Measurements from ENCODE around the gene CARHSP1. TPM values are rescaled to one million over a fixed set of nuclear protein-coding genes. Genes with fewer than 3 reads are reported as not detected.

The CARHSP1 gene
- total RNA-seq, 1 experiment from 2014 or later, result 79.7 TPM

DNA sequence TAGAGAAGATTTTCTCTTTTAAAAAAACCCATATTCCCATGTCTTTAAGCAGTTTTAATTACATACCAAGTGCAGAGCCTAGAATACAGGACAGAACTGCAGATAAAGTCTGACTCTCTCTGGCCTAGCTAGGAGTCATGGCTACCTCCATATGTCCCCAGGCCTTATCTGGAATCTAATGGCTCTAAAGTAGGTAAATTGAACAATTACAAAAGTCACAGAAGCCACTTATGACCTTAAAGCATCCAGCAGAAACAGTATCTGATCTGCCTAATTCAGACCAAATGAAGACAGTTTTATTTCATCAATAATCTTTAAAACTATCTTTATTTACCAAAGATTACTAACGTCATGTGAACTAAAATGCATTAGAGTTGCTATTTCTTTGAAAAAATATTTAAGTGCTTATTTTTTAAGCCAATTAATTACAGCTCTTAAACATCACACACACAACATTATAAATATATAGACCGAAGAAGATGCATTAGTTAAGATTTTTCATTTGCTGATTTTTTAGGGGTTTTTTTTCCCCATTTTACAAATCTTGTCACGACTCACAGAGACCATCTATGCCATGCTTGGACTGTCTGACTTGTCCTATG is 42.4 kb downstream of the CARHSP1 start:
- Histone ChIP-seq H3K4me2 (ENCODE audit: low read length) (no peak overlapping the region), H3K27me3 (ENCODE audit: insufficient read depth, low read length) (no peaks in the 10 kb centered on the region), H3K9me3 (ENCODE audit: control insufficient read depth in 1 of 2, insufficient read depth in 1 of 2, low read depth in 1 of 2, low read length in 2 of 2) (no peaks in the 10 kb centered on the region), H3K4me3 (replicated peaks in 1 of 2; ENCODE audit: low read depth in 1 of 2, low read length in 2 of 2) (no peak overlapping the region), H3K79me2 (ENCODE audit: insufficient read depth, low read length) (peaks cover 76% of the 10 kb centered on the region), H3K9me2 (ENCODE audit: insufficient read depth) (no peaks in the 10 kb centered on the region), H2AFZ (ENCODE audit: low read depth, low read length, poor library complexity, severe bottlenecking) (no peak overlapping the region), H3K9ac (ENCODE audit: low read length) (no peak overlapping the region), H3K4me1 (ENCODE audit: control insufficient read depth in 1 of 2, insufficient read depth in 2 of 2, low read length in 2 of 2) (no peaks in the 10 kb centered on the region), H3K36me3 (ENCODE audit: control insufficient read depth in 1 of 2, insufficient read depth in 2 of 2, low read length in 2 of 2) (peaks cover 14 to 47% of the 10 kb centered on the region in 2 experiments), H3K27ac (ENCODE audit: low read depth, low read length) (no peak overlapping the region), H4K20me1 (ENCODE audit: insufficient read depth) (peaks cover 9% of the 10 kb centered on the region)
- RAD21 ChIA-PET (ENCODE audit: low non-redundant PET in 1 of 2, low total read pairs in 2 of 2, uncharacterized antibody in 2 of 2, unreplicated experiment in 2 of 2), result no interaction called here
- CTCF ChIA-PET, result no interaction called here
- intact Hi-C loops (cut with micrococcal nuclease), result no loop called here
- TF ChIP-seq JUND (IDR thresholded peaks at IDR 0.05), result no peak
- TF ChIP-seq MAX (IDR thresholded peaks at IDR 0.05), result no peak
- TF ChIP-seq FOSL1 (IDR thresholded peaks at IDR 0.05; ENCODE audit: low read depth), result no peak
- no peak for TF ChIP-seq EZH2phosphoT487 (IDR thresholded peaks at IDR 0.05; ENCODE audit: borderline replicate concordance)
- no peak for TF ChIP-seq ZBTB33 (IDR thresholded peaks at IDR 0.05; ENCODE audit: extremely low read depth, insufficient replicate concordance, low read length)
- DNase-seq (ENCODE audit: low read depth, low spot score), result no peak
- BruUV-seq (replicated peaks), result no TSS peak
- no peak for ATAC-seq
- POLR2A ChIA-PET, result no interaction called here

DNA sequence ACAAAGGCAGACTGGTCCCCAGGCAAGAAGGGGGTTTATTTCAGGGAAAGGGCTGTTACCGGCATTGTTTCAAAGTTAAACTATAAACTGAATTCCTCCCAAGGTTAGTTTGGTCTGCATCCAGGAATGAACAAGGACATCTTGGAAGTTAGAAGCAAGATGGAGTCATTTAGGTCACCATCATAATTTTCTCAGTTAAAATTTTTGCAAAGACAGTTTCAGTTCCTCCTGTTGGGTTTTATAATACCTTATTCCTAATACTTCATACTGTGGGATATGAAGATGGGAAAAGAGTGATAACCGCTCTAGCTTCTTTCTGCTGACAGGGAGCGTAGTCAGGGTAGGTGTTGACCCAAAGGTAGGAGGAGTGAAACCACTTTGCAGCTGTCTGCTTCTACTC is 46.4 kb downstream of the CARHSP1 start:
- no TSS peak for BruUV-seq (replicated peaks)
- no peaks in the 10 kb centered on the region for H3K9me2 ChIP-seq (ENCODE audit: insufficient read depth)
- no peaks in the 10 kb centered on the region for H3K27me3 ChIP-seq (ENCODE audit: insufficient read depth, low read length)
- H3K9me3 ChIP-seq (ENCODE audit: control insufficient read depth in 1 of 2, insufficient read depth in 1 of 2, low read depth in 1 of 2, low read length in 2 of 2), result no peaks in the 10 kb centered on the region
- H3K36me3 ChIP-seq (ENCODE audit: control insufficient read depth in 1 of 2, insufficient read depth in 2 of 2, low read length in 2 of 2), result peaks cover 32 to 53% of the 10 kb centered on the region in 2 experiments
- intact Hi-C loops (cut with micrococcal nuclease), result no loop called here
- no peak overlapping the region for H3K4me2 ChIP-seq (ENCODE audit: low read length)
- H3K79me2 ChIP-seq (ENCODE audit: insufficient read depth, low read length), result peaks cover 68% of the 10 kb centered on the region
- RAD21 ChIA-PET (ENCODE audit: low non-redundant PET in 1 of 2, low total read pairs in 2 of 2, uncharacterized antibody in 2 of 2, unreplicated experiment in 2 of 2), result no interaction called here
- POLR2A ChIA-PET, result no interaction called here
- no peak overlapping the region for H3K27ac ChIP-seq (ENCODE audit: low read depth, low read length)
- ATAC-seq (no peak), DNase-seq (ENCODE audit: low read depth, low spot score) (no peak)
- no peaks in the 10 kb centered on the region for H3K4me1 ChIP-seq (ENCODE audit: control insufficient read depth in 1 of 2, insufficient read depth in 2 of 2, low read length in 2 of 2)
- H4K20me1 ChIP-seq (ENCODE audit: insufficient read depth), result peaks cover 9% of the 10 kb centered on the region
- CTCF ChIA-PET, result interaction anchor here (1.1 kb wide), 1 partner anchor 58 kb away, joined by 5 read pairs; no protein-coding TSS in a partner anchor
- no peak overlapping the region for H3K9ac ChIP-seq (ENCODE audit: low read length)
- no peak overlapping the region for H2AFZ ChIP-seq (ENCODE audit: low read depth, low read length, poor library complexity, severe bottlenecking)
- H3K4me3 ChIP-seq (replicated peaks in 1 of 2; ENCODE audit: low read depth in 1 of 2, low read length in 2 of 2), result no peak overlapping the region
- no peak for TF ChIP-seq SP1 (IDR thresholded peaks at IDR 0.05; ENCODE audit: low read depth)
- no peak for TF ChIP-seq CEBPB (IDR thresholded peaks at IDR 0.05; ENCODE audit: low read depth)
- no peak for TF ChIP-seq EZH2 (IDR thresholded peaks at IDR 0.05)
- no peak for TF ChIP-seq JUND (IDR thresholded peaks at IDR 0.05)
- no peak for TF ChIP-seq TCF7L2 (IDR thresholded peaks at IDR 0.05; ENCODE audit: borderline replicate concordance, extremely low read depth, insufficient read depth, insufficient read length)
- TF ChIP-seq SIN3A (IDR thresholded peaks at IDR 0.05; ENCODE audit: low read depth), result no peak
- no peak for TF ChIP-seq ZBTB33 (IDR thresholded peaks at IDR 0.05; ENCODE audit: extremely low read depth, insufficient replicate concordance, low read length)
- TF ChIP-seq SRF (IDR thresholded peaks at IDR 0.05; ENCODE audit: low read depth), result no peak
- TF ChIP-seq POLR2A (IDR thresholded peaks at IDR 0.05; ENCODE audit: borderline replicate concordance, extremely low read depth, insufficient read depth, insufficient read length), result no peak
- no peak for TF ChIP-seq MAX (IDR thresholded peaks at IDR 0.05)
- no peak for TF ChIP-seq ZFX (IDR thresholded peaks at IDR 0.05)
- no peak for TF ChIP-seq YY1 (IDR thresholded peaks at IDR 0.05; ENCODE audit: extremely low read depth, insufficient replicate concordance, low read depth, low read length)
- no peak for TF ChIP-seq EGR1 (IDR thresholded peaks at IDR 0.05; ENCODE audit: low read depth)
